SK-N-SH (cell line): ENCODE measurements around the gene LTB4R2. TPM values are rescaled to one million over a fixed set of nuclear protein-coding genes. Genes with fewer than 3 reads are reported as not detected.

Experiments used
- CTCF ChIA-PET: fragments of 300-600, 350-600 bp; formaldehyde crosslinking; extraction: SDS; loops from one replicate; lab custom pipeline; 2021; lab: Yijun Ruan, JAX
- POLR2A ChIA-PET: fragments of 350-600 bp; sonication (Branson Sonifier 250); formaldehyde crosslinking; extraction: SDS; loops from one replicate; lab custom pipeline; 2020; ENCODE audit warnings: antibody characterized with exemption, inconsistent platforms; lab: Yijun Ruan, JAX
- DNase-seq: peaks from one replicate; pipeline ENCODE4 v3.0.0; 2012
- H2AFZ ChIP-seq: fragments of 200-600 bp; sonication (generic); 2 replicates; pipeline ENCODE4 v1.8.1; 2016; ENCODE audit warnings: antibody characterized with exemption, mild to moderate bottlenecking, low read depth
- H3F3A ChIP-seq: fragments of 200-600 bp; sonication (generic); replicated peaks from 2 replicates; pipeline ENCODE3; 2016; ENCODE audit warnings: antibody characterized with exemption, mild to moderate bottlenecking; ENCODE audit not compliant: insufficient read depth
- H3K27ac ChIP-seq, 2 experiments: fragments of 200-500 bp in 1 of 2; fragments of 200-600 bp in 1 of 2; sonication (Bioruptor generic) in 1 of 2; sonication (generic), shearing (Covaris generic) in 1 of 2; 2 replicates each; pipeline versions ENCODE4 v1.5.1 to v1.6.1; 2014 to 2016; ENCODE audit warnings: low read depth in 2 of 2, inconsistent platforms in 1 of 2, low read length in 1 of 2, mild to moderate bottlenecking in 1 of 2, mixed read lengths in 1 of 2
- H3K27me3 ChIP-seq: fragments of 200-600 bp; sonication (generic), shearing (Covaris generic); 2 replicates; pipeline ENCODE4 v1.6.1; 2016; ENCODE audit warnings: mixed run types; ENCODE audit not compliant: insufficient read depth
- H3K36me3 ChIP-seq, 2 experiments: fragments of 200-500 bp in 1 of 2; fragments of 200-600 bp in 1 of 2; sonication (Bioruptor generic) in 1 of 2; sonication (generic) in 1 of 2; replicated peaks in 1 of 2; 2 replicates each; pipeline versions ENCODE3 to v1.5.1; 2014 to 2016; ENCODE audit warnings: low read length in 1 of 2, mild to moderate bottlenecking in 1 of 2; ENCODE audit not compliant: insufficient read depth in 2 of 2, control insufficient read depth in 1 of 2
- H3K4me1 ChIP-seq, 2 experiments: fragments of 200-500 bp in 1 of 2; fragments of 200-600 bp in 1 of 2; sonication (Bioruptor generic) in 1 of 2; sonication (generic), shearing (Covaris generic) in 1 of 2; 2 replicates each; pipeline versions ENCODE4 v1.5.1 to v1.6.1; 2014 to 2016; ENCODE audit warnings: low read depth in 1 of 2, low read length in 1 of 2, mixed run types in 1 of 2; ENCODE audit not compliant: insufficient read depth in 2 of 2, control insufficient read depth in 1 of 2
- H3K4me2 ChIP-seq: fragments of 200-600 bp; sonication (generic), shearing (Covaris generic); 2 replicates; pipeline ENCODE4 v1.6.1; 2017; ENCODE audit warnings: mixed run types
- H3K4me3 ChIP-seq, 2 experiments: fragments of 200-500 bp in 1 of 2; fragments of 200-600 bp in 1 of 2; sonication (Bioruptor generic) in 1 of 2; sonication (generic), shearing (Covaris generic) in 1 of 2; 2 replicates each; pipeline versions ENCODE4 v1.5.1 to v1.8.1; 2014 to 2016; ENCODE audit warnings: low read depth in 2 of 2, inconsistent platforms in 1 of 2, low read length in 1 of 2, mild to moderate bottlenecking in 1 of 2, mixed read lengths in 1 of 2, moderate library complexity in 1 of 2
- H3K79me2 ChIP-seq: fragments of 200-600 bp; sonication (generic); 2 replicates; pipeline ENCODE4 v1.8.1; 2017; ENCODE audit warnings: mild to moderate bottlenecking; ENCODE audit not compliant: insufficient read depth
- H3K9ac ChIP-seq: fragments of 200-600 bp; sonication (generic); 2 replicates; pipeline ENCODE4 v1.6.1; 2017; ENCODE audit warnings: mixed run types
- H3K9me2 ChIP-seq: fragments of 200-600 bp; sonication (generic); 2 replicates; pipeline ENCODE4 v1.6.1; 2017; ENCODE audit warnings: mixed run types
- H3K9me3 ChIP-seq: fragments of 200-600 bp; sonication (generic); 2 replicates; pipeline ENCODE4 v1.6.1; 2017; ENCODE audit warnings: mixed run types, mild to moderate bottlenecking, moderate library complexity
- H4K20me1 ChIP-seq: fragments of 200-600 bp; sonication (generic); 2 replicates; pipeline ENCODE4 v1.6.1; 2017; ENCODE audit warnings: mild to moderate bottlenecking, mixed run types; ENCODE audit not compliant: insufficient read depth
- CHD2 ChIP-seq: fragments of 150-350 bp; IDR thresholded peaks from 2 replicates; pipeline ENCODE4 v1.6.1; 2018; ENCODE audit warnings: low read length; ENCODE audit not compliant: partially characterized antibody
- CTCF ChIP-seq: fragments of 200-600 bp; sonication (generic); IDR thresholded peaks from 2 replicates; pipeline ENCODE4 v1.6.1; 2017; ENCODE audit warnings: antibody characterized with exemption, mild to moderate bottlenecking, moderate library complexity
- EP300 ChIP-seq, 2 experiments: IDR thresholded peaks; 2 replicates each; pipeline versions ENCODE4 v1.4.0 to v1.6.1; 2012; ENCODE audit warnings: borderline replicate concordance in 1 of 2, low read depth in 1 of 2, low read length in 1 of 2
- EZH2phosphoT487 ChIP-seq: fragments of 200-600 bp; sonication (generic); IDR thresholded peaks from 2 replicates; pipeline ENCODE4 v1.6.1; 2017; ENCODE audit warnings: low read depth, mixed run types, mild to moderate bottlenecking, antibody characterized with exemption, moderate library complexity, borderline replicate concordance
- FOSL2 ChIP-seq: IDR thresholded peaks from 2 replicates; pipeline ENCODE4 v1.4.0; 2012; ENCODE audit warnings: low read depth, mild to moderate bottlenecking, moderate library complexity, borderline replicate concordance
- FOXM1 ChIP-seq: IDR thresholded peaks from 2 replicates; pipeline ENCODE4 v1.4.0; 2012; ENCODE audit warnings: low read depth, mild to moderate bottlenecking
- GATA2 ChIP-seq: sonication (generic); formaldehyde crosslinking; IDR thresholded peaks from 2 replicates; pipeline ENCODE4 v1.5.0; 2020; ENCODE audit warnings: mild to moderate bottlenecking, missing genetic modification reagents
- JUND ChIP-seq: IDR thresholded peaks from 2 replicates; pipeline ENCODE4 v1.4.0; 2012
- NRF1 ChIP-seq: IDR thresholded peaks from 2 replicates; pipeline ENCODE4 v1.6.1; 2012; ENCODE audit warnings: low read depth, mild to moderate bottlenecking, low read length
- PBX3 ChIP-seq: IDR thresholded peaks from 2 replicates; pipeline ENCODE4; 2012
- RCOR1 ChIP-seq: fragments of 150-350 bp; IDR thresholded peaks from 2 replicates; pipeline ENCODE4 v1.6.1; 2017; ENCODE audit warnings: antibody characterized with exemption, low read length
- REST ChIP-seq: IDR thresholded peaks from 2 replicates; pipeline ENCODE4 v1.6.1; 2012; ENCODE audit warnings: mild to moderate bottlenecking, low read depth, low read length, moderate library complexity
- RFX5 ChIP-seq: IDR thresholded peaks from 2 replicates; pipeline ENCODE4 v1.6.1; 2012; ENCODE audit warnings: mild to moderate bottlenecking, improper control_type of control experiment, low read length
- RXRA ChIP-seq: IDR thresholded peaks from 2 replicates; pipeline ENCODE4 v1.4.0; 2012; ENCODE audit warnings: low read depth, mild to moderate bottlenecking, borderline replicate concordance
- TAF1 ChIP-seq: IDR thresholded peaks from 2 replicates; pipeline ENCODE4 v1.6.1; 2012; ENCODE audit warnings: low read depth, mild to moderate bottlenecking, low read length, moderate library complexity, borderline replicate concordance
- TCF12 ChIP-seq: IDR thresholded peaks from 2 replicates; pipeline ENCODE4 v1.4.0; 2012
- TEAD4 ChIP-seq: IDR thresholded peaks from 2 replicates; pipeline ENCODE4 v1.4.0; 2012; ENCODE audit warnings: mild to moderate bottlenecking, borderline replicate concordance; ENCODE audit not compliant: insufficient read depth
- USF2 ChIP-seq: fragments of 150-350 bp; IDR thresholded peaks from 2 replicates; pipeline ENCODE4 v1.6.1; 2017; ENCODE audit warnings: antibody characterized with exemption, low read length, low read depth, borderline replicate concordance
- WGBS: methylation state at CpG from one replicate; pipeline ENCODE4 v1.1.6; 2017; ENCODE audit warnings: low lambda C conversion rate; 5-methylcytosine and 5-hydroxymethylcytosine counted together
- polyA plus RNA-seq, 3 experiments: library from polyadenylated mRNA; depleted of rRNA; stranded (reverse); fragments of >200 nt; gene quantifications; 2 replicates each; pipeline ENCODE4 v1.2.3, GENCODE V29; 2012

Gene LTB4R2
- polyA plus RNA-seq, 1 of the 3 experiments (the other 2 are of a cell fraction), result 8.2 TPM

- H2AFZ ChIP-seq, result no peak overlapping the region
- H3F3A ChIP-seq, result peaks cover 10% of the 10 kb centered on the region
- no peaks in the 10 kb centered on the region for H4K20me1 ChIP-seq
- H3K36me3 ChIP-seq, result peaks cover 0 to 10% of the 10 kb centered on the region in 2 experiments
- no peak overlapping the region for H3K4me2 ChIP-seq
- H3K9ac ChIP-seq, result no peak overlapping the region
- POLR2A ChIA-PET, result no interaction called here
- H3K4me3 ChIP-seq, result no peak overlapping the region
- no peaks in the 10 kb centered on the region for H3K9me2 ChIP-seq
- H3K27ac ChIP-seq, result no peak overlapping the region
- 91% methylated on average over 10 of the region's 10 CpGs for WGBS
- no peaks in the 10 kb centered on the region for H3K9me3 ChIP-seq
- H3K4me1 ChIP-seq, result peaks cover 0 to 8% of the 10 kb centered on the region in 2 experiments; a peak in 1 of 4 replicates
- peaks cover 12% of the 10 kb centered on the region; the same call in 1 of the 2 replicates for H3K27me3 ChIP-seq
- TF ChIP-seq TAF1 (no peak), FOXM1 (no peak), USF2 (no peak), RFX5 (no peak), CTCF (no peak), TCF12 (no peak)
- no peaks in the 10 kb centered on the region for H3K79me2 ChIP-seq
- DNase-seq, result no peak
- CTCF ChIA-PET, result interaction anchor here (0.9 to 14.6 kb wide), 6 partner anchors 7 to 121 kb away, joined by 3 to 115 read pairs (median 5); partner anchors contain the start of genes CIDEB, LTB4R and LTB4R2
Measured at GRCh38 chr14:24315243-24315806, 5.4 kb downstream of the LTB4R2 start.

GRCh38 chr14:24315807-24316596, 6.1 kb downstream of the LTB4R2 start:
- Histone ChIP-seq H3K79me2 (no peaks in the 10 kb centered on the region), H3K27ac (no peak overlapping the region), H3K9me3 (no peaks in the 10 kb centered on the region), H2AFZ (no peak overlapping the region), H4K20me1 (no peaks in the 10 kb centered on the region), H3K4me2 (no peak overlapping the region), H3K9ac (no peak overlapping the region), H3K4me1 (peaks cover 0 to 8% of the 10 kb centered on the region in 2 experiments; a peak in 1 of 4 replicates), H3K27me3 (peaks cover 12% of the 10 kb centered on the region; the same call in 1 of the 2 replicates), H3K36me3 (peaks cover 0 to 10% of the 10 kb centered on the region in 2 experiments), H3K9me2 (no peaks in the 10 kb centered on the region), H3K4me3 (no peak overlapping the region), H3F3A (peaks cover 10% of the 10 kb centered on the region)
- ChIA-PET POLR2A (interaction anchor here (0.8 kb wide), 1 partner anchor 18 kb away, joined by 3 read pairs; no protein-coding TSS in a partner anchor), CTCF (interaction anchor here (0.9 to 14.6 kb wide), 6 partner anchors 8 to 121 kb away, joined by 3 to 115 read pairs (median 5); partner anchors contain the start of genes CIDEB, LTB4R and LTB4R2)
- peak; percentile 60 for DNase-seq
- WGBS, result 89% methylated on average over 50 of the region's 70 CpGs
- no peak for TF ChIP-seq RXRA
- no peak for TF ChIP-seq FOSL2
- TF ChIP-seq GATA2 (CRISPR knock-in tag), result no peak
- no peak for TF ChIP-seq NRF1
- TF ChIP-seq RCOR1, result no peak
- no peak for TF ChIP-seq EZH2phosphoT487
- no peak for TF ChIP-seq JUND
- no peak for TF ChIP-seq TEAD4
- TF ChIP-seq CHD2, result no peak
- TF ChIP-seq PBX3, result no peak
- TF ChIP-seq EP300 (IDR thresholded peaks at IDR 0.05; ENCODE audit: borderline replicate concordance in 1 of 2, low read depth in 1 of 2, low read length in 1 of 2), result no peak
- TF ChIP-seq RFX5, result no peak
- no peak for TF ChIP-seq REST
